GM23248 (cell line): ENCODE measurements around the gene RANBP9.

Experiments used
- EZH2 ChIP-seq: fragments of 200-600 bp; sonication (generic); IDR thresholded peaks from 2 replicates; pipeline ENCODE4 v1.6.1; 2018; ENCODE audit warnings: antibody characterized with exemption, mild to moderate bottlenecking; ENCODE audit not compliant: insufficient read depth, poor library complexity, severe bottlenecking
- EZH2phosphoT487 ChIP-seq: fragments of 200-600 bp; sonication (generic); IDR thresholded peaks from 2 replicates; pipeline ENCODE4 v1.6.1; 2018; ENCODE audit warnings: antibody characterized with exemption, moderate library complexity, mild to moderate bottlenecking, low read depth; ENCODE audit not compliant: insufficient read depth

DNA sequence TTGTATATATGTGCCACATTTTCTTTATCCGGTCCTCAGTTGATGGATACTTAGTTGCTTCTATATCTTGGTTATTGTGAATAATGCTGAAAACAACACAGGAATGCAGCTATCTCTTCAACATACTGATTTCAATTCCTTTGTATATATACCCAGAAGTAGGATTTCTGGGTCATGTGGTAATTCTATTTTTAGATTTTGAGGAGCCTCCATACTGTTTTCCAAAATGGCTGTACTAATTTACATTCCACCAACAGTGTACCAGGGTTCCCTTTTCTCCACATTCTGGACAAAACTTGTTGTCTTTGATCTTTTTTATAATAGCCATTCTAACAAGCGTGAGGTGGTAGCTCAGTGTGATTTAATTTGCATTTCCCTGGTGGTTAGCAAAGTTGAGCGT lies 135.6 kb downstream of the RANBP9 start:
- no peak for TF ChIP-seq EZH2
- TF ChIP-seq EZH2phosphoT487: no peak
